Measurements from ENCODE around the gene HLA-DQB1.

- TF ChIP-seq, protein P1, sequence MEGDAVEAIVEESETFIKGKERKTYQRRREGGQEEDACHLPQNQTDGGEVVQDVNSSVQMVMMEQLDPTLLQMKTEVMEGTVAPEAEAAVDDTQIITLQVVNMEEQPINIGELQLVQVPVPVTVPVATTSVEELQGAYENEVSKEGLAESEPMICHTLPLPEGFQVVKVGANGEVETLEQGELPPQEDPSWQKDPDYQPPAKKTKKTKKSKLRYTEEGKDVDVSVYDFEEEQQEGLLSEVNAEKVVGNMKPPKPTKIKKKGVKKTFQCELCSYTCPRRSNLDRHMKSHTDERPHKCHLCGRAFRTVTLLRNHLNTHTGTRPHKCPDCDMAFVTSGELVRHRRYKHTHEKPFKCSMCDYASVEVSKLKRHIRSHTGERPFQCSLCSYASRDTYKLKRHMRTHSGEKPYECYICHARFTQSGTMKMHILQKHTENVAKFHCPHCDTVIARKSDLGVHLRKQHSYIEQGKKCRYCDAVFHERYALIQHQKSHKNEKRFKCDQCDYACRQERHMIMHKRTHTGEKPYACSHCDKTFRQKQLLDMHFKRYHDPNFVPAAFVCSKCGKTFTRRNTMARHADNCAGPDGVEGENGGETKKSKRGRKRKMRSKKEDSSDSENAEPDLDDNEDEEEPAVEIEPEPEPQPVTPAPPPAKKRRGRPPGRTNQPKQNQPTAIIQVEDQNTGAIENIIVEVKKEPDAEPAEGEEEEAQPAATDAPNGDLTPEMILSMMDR (IDR thresholded peaks at IDR 0.05), result no peak
- TF ChIP-seq POLR2AphosphoS5 (IDR thresholded peaks at IDR 0.05) (no peak), POLR2A (IDR thresholded peaks at IDR 0.05) (no peak)
These were observed 30.6 kb upstream of the HLA-DQB1 start for GRCh38 chr6:32697031-32697430.
